RWPE2 (cell line): ENCODE results near the gene ITGB3.
"Not testable (repeated sequence)": the region's sequence is repeated elsewhere in the genome, so short reads cannot be mapped to it uniquely, and the experiment has no call there.

Experiments
- ATAC-seq: fragments of 200-7000 bp; cut with Tn5 transposase; 3 replicates; pipeline ENCODE4 v1.9.1; 2021; ENCODE audit warnings: low read depth
- DNase-seq: peaks from one replicate; pipeline ENCODE4 v3.0.0-alpha.2; 2020; ENCODE audit warnings: low spot score
- H3K27ac ChIP-seq: fragments of 450-650 bp; 2 replicates; pipeline ENCODE4 v1.5.1; 2017; ENCODE audit warnings: mild to moderate bottlenecking; ENCODE audit not compliant: poor library complexity, severe bottlenecking
- H3K27me3 ChIP-seq: fragments of 250-450 bp; sonication (Bioruptor Pico); 2 replicates; pipeline ENCODE4 v1.5.1; 2021; ENCODE audit warnings: mild to moderate bottlenecking, moderate library complexity; ENCODE audit not compliant: insufficient read depth, poor library complexity, severe bottlenecking
- H3K36me3 ChIP-seq: fragments of 250-450 bp; sonication (Bioruptor Pico); 2 replicates; pipeline ENCODE4 v1.5.1; 2020; ENCODE audit warnings: low read depth, mild to moderate bottlenecking, moderate library complexity
- H3K4me1 ChIP-seq: fragments of 250-450 bp; sonication (Bioruptor Pico); 2 replicates; pipeline ENCODE4 v1.5.1; 2021; ENCODE audit warnings: mild to moderate bottlenecking, moderate library complexity; ENCODE audit not compliant: insufficient read depth, poor library complexity, severe bottlenecking
- H3K4me3 ChIP-seq: fragments of 250-450 bp; sonication (Bioruptor Pico); 2 replicates; pipeline ENCODE4 v1.5.1; 2021; ENCODE audit warnings: mild to moderate bottlenecking, moderate library complexity; ENCODE audit not compliant: severe bottlenecking
- H3K9me3 ChIP-seq: fragments of 250-450 bp; sonication (Bioruptor Pico); 2 replicates; pipeline ENCODE4 v1.5.1; 2021; ENCODE audit warnings: mild to moderate bottlenecking, moderate library complexity; ENCODE audit not compliant: severe bottlenecking
- TF ChIP-seq, protein P1 (sequence below): fragments of 450-650 bp; IDR thresholded peaks from one replicate; pipeline ENCODE4 v1.5.1; 2017; ENCODE audit warnings: mild to moderate bottlenecking, moderate library complexity; ENCODE audit not compliant: poor library complexity, severe bottlenecking

ITGB3 gene

DNA sequence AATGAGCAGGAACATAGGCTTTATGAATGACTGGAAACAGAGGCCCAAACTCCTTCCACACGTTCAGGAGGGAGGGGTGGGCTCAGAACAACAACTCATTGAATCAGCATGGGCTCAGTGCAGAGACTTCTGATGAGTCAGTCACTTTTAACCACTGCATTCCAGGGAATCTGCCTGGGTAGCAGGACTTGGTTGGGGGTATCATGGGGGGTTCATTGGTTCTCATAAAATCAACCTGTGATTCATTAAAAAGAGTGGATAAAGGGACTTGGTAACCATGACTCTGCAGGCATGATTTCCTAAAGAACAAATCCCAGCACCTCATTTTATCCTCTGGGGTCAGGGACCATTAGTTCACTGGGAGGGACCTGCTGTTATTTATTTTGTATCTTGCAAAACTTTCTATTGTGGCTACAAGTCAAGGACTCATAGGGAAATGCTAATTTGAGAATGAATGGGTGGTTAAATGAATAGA, 13.8 kb downstream of the ITGB3 start:
- Histone ChIP-seq H3K27ac (peak overlapping the region; percentile 53), H3K4me3 (no peak overlapping the region), H3K36me3 (no peaks in the 10 kb centered on the region), H3K4me1 (peaks cover 10% of the 10 kb centered on the region), H3K27me3 (no peaks in the 10 kb centered on the region), H3K9me3 (no peaks in the 10 kb centered on the region)
- TF ChIP-seq, protein P1, sequence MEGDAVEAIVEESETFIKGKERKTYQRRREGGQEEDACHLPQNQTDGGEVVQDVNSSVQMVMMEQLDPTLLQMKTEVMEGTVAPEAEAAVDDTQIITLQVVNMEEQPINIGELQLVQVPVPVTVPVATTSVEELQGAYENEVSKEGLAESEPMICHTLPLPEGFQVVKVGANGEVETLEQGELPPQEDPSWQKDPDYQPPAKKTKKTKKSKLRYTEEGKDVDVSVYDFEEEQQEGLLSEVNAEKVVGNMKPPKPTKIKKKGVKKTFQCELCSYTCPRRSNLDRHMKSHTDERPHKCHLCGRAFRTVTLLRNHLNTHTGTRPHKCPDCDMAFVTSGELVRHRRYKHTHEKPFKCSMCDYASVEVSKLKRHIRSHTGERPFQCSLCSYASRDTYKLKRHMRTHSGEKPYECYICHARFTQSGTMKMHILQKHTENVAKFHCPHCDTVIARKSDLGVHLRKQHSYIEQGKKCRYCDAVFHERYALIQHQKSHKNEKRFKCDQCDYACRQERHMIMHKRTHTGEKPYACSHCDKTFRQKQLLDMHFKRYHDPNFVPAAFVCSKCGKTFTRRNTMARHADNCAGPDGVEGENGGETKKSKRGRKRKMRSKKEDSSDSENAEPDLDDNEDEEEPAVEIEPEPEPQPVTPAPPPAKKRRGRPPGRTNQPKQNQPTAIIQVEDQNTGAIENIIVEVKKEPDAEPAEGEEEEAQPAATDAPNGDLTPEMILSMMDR = no peak
- ATAC-seq = peak; percentile 96
- no peak for DNase-seq

- H3K4me3 ChIP-seq, H3K27me3 ChIP-seq, DNase-seq, H3K36me3 ChIP-seq, H3K9me3 ChIP-seq, H3K4me1 ChIP-seq, H3K27ac ChIP-seq, ATAC-seq: not testable (repeated sequence)
Measured at GRCh38 chr17:47268964-47269363, 15.3 kb downstream of the ITGB3 start.

DNA sequence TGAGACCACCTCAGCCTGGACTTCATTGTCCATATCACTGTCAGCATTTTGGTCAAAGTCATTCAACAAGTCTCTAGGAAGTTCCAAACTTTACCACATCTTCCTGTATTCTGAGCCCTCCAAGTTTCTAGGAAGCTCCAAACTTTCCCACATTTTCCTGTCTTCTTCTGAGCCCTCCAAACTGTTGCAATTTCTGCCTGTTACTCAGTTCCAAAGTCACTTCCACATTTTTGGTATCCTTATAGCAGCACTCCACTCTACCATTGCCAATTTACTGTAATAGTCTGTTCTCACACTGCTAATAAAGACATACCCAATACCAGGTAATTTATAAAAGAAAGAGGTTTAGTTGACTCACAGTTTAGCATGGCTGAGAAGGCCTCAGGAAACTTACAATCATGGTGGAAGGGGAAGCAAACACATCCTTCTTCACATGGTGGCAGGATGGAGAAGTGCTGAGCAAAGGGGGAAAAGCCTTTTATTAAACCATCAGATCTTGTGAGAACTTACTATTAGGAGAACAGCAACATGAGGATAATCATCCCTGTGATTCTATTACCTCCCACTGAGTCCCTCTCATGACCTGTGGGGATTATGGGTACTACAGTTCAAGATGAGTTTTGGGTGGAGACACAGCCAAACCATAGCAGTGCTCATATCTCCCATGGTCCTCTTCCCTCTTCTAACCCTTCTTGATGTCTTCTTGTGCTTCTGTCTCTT, 16.1 kb downstream of the ITGB3 start:
- DNase-seq, H3K27ac ChIP-seq, ATAC-seq, H3K4me3 ChIP-seq, H3K27me3 ChIP-seq, H3K36me3 ChIP-seq, H3K9me3 ChIP-seq: not testable (repeated sequence)
- H3K4me1 ChIP-seq = peaks cover 10% of the 10 kb centered on the region

GRCh38 chr17:47270946-47271705, 17.5 kb downstream of the ITGB3 start:
- H3K36me3 ChIP-seq = no peaks in the 10 kb centered on the region
- no peak for DNase-seq
- peaks cover 23% of the 10 kb centered on the region for H3K4me1 ChIP-seq
- no peak for ATAC-seq
- H3K9me3 ChIP-seq = no peaks in the 10 kb centered on the region
- TF ChIP-seq, protein P1 = no peak
- no peak overlapping the region for H3K27ac ChIP-seq
- no peak overlapping the region for H3K4me3 ChIP-seq
- no peaks in the 10 kb centered on the region for H3K27me3 ChIP-seq

- peaks cover 16% of the 10 kb centered on the region for H3K4me1 ChIP-seq
- ATAC-seq (no peak), DNase-seq (no peak)
- H3K9me3 ChIP-seq = no peaks in the 10 kb centered on the region
- H3K4me3 ChIP-seq = no peak overlapping the region
- H3K27me3 ChIP-seq = no peaks in the 10 kb centered on the region
- H3K36me3 ChIP-seq = no peaks in the 10 kb centered on the region
- H3K27ac ChIP-seq = no peak overlapping the region
- TF ChIP-seq, protein P1 = no peak
Measured at GRCh38 chr17:47272491-47272890, 18.9 kb downstream of the ITGB3 start.
